ENCODE data around the gene ATF6B.
"Not testable (repeated sequence)": the region's sequence is repeated elsewhere in the genome, so short reads cannot be mapped to it uniquely, and the experiment has no call there.

ATF6B gene

GRCh38 chr6:32081168-32081990, 46.7 kb downstream of the ATF6B start:
- no peak for DNase-seq (ENCODE audit: low read depth in 2 of 2)

DNA sequence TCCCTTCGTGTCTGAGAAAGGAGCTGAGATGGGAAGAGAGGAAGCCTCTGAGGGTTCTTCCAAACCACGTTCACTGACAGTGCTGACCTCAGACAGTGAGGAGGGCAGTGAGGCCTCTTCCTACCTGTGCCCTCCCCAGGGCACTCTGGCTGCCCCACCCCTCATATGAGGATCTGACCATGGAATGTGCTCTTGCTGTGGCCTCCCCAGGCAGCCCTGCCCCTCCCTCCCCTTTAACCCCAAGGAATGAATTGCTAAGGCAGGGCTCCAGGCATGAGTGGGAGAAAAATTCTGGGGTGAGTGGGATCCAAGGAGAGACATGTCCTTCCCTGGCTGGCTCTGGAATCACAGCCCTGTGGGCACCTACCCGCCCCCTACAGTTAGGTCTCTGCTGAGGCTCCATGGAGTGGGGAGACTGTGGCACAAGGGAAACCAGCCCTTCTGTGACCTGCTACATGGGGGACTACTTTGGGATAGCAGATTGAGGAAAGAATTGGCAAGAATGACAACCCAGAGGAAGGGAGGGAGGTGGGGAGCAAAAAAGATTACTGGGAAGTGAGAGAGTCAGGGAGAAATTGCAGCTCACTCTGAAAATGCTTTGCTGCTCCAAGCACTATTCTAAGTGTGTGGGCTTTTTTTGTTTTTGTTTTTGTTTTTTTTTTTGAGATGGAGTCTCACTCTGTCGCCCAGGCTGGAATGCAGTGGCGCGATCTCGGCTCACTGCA, 48.3 kb downstream of the ATF6B start:
- DNase-seq (ENCODE audit: low read depth in 2 of 2): no peak

GRCh38 chr6:32076321-32076809, 51.7 kb downstream of the ATF6B start:
- DNase-seq (ENCODE audit: low read depth in 2 of 2): no peak

DNA sequence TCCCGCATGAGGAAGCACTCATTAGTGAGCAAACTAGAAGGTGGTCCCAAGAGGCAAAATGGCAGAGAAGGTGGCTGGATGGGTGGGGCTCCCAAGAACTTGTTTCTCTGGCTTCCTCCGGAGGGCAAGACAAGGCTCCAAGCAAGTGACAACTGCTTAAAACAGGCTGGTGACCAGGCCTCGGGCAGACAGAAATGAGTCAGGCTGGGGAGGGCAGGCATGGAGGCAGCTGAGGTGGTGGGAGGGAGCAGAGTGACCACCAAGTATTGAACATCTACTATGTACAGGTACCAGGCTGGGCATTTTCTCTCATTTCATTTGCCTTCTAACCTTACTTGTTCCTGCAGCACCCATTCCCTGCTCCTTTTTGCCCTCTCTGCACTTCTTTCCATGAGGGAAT, 52.3 kb downstream of the ATF6B start:
- no peak for DNase-seq (ENCODE audit: low read depth in 2 of 2)

GRCh38 chr6:32074996-32075532, 53.0 kb downstream of the ATF6B start:
- DNase-seq (ENCODE audit: low read depth in 2 of 2): no peak

DNA sequence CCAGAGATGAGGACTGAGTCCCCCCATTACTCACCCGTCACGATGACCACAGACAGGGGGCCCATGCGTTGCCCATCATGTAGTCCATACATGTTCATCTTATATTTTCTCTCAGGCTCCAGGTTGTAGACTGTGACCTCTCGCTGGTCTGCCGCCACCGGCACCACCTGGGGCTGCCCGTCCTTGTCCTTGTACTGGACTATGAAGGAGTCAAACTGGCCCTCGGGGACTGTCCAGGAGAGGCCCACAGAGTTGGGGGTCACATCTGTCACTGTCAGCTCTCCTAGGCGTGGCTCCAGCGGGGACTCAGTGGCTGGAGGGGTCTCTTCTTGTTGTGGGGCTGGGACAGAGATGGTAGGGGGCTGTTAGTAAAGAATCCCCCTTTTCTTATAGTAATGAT, 54.4 kb downstream of the ATF6B start:
- no peak for DNase-seq (ENCODE audit: low read depth in 2 of 2)

GRCh38 chr6:32073101-32073500, 54.9 kb downstream of the ATF6B start:
- DNase-seq (ENCODE audit: low read depth in 2 of 2): no peak

GRCh38 chr6:32070814-32071543, 57.1 kb downstream of the ATF6B start:
- DNase-seq (ENCODE audit: low read depth in 2 of 2): no peak

GRCh38 chr6:32069878-32070515, 58.0 kb downstream of the ATF6B start:
- no peak for DNase-seq (ENCODE audit: low read depth in 2 of 2)

GRCh38 chr6:32069460-32069859, 58.6 kb downstream of the ATF6B start:
- no peak for DNase-seq (ENCODE audit: low read depth in 2 of 2)

GRCh38 chr6:32068867-32069266, 59.2 kb downstream of the ATF6B start:
- no peak for DNase-seq (ENCODE audit: low read depth in 2 of 2)

- DNase-seq (ENCODE audit: low read depth in 2 of 2): not testable (repeated sequence)
Observed at GRCh38 chr6:32068315-32068714, 59.7 kb downstream of the ATF6B start.

DNA sequence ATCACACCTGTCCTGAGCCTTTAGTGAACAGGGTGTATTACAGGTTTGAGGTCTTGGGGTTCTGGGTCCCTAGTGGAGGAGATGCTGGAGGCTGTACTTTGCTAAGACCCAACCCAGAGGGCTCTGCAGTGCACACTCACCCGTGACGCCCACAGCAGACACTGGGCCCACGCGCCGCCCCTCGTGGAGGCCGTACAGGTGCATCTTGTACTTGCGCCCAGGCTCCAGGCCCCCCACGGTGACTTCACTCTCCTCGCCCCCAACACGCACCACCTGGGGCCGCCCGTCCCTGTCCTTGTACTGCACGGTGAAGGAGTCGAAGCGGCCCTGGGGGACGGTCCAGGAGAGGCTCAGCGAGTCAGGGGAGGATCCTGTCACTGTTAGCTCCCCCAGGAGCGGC, 60.5 kb downstream of the ATF6B start:
- not testable (repeated sequence) for DNase-seq (ENCODE audit: low read depth in 2 of 2)

Data from stimulated activated CD8-positive, alpha-beta memory T cell treated with anti-CD3 and anti-CD28 coated beads, Interleukin-15, amount 100 ng/mL, for 4 hours (primary cell).